GM19463 (cell line): ENCODE measurements around the gene GRIA2.

Experiments used
- ATAC-seq: cut with Tn5 transposase; IDR thresholded peaks from one replicate; pipeline ENCODE4 v1.9.1; 2021; ENCODE audit warnings: mild to moderate bottlenecking, moderate library complexity; ENCODE audit not compliant: unreplicated experiment

GRIA2 gene

GRCh38 chr4:157363360-157363759, 142.8 kb downstream of the GRIA2 start:
- ATAC-seq: no peak

GRCh38 chr4:157372154-157372553, 151.6 kb downstream of the GRIA2 start:
- no peak for ATAC-seq

- ATAC-seq: no peak
These were observed 152.0 kb downstream of the GRIA2 start for GRCh38 chr4:157372567-157372966.

GRCh38 chr4:157389741-157390140, 169.2 kb downstream of the GRIA2 start:
- ATAC-seq: no peak

GRCh38 chr4:157405070-157405469, 184.5 kb downstream of the GRIA2 start:
- no peak for ATAC-seq
